Right cardiac atrium (tissue), 5 donors: ENCODE measurements around the gene LAMA1. TPM values are rescaled to one million over a fixed set of nuclear protein-coding genes. Genes with fewer than 3 reads are reported as not detected.

Source experiments
- ATAC-seq, 2 donors: fragments of 200-7000 bp; cut with Tn5 transposase; one replicate each; pipeline versions ENCODE4 v1.8.0 to v1.9.1; 2020; ENCODE audit warnings: moderate library complexity in 2 of 2, mild to moderate bottlenecking in 1 of 2
- DNase-seq, 3 donors: peaks; one replicate each; pipeline ENCODE4 v3.0.0-alpha.2; 2020
- H3K27ac ChIP-seq: one replicate; pipeline ENCODE4 v1.5.1; 2013; ENCODE audit warnings: mild to moderate bottlenecking, low read length, control low read depth, moderate library complexity
- H3K27me3 ChIP-seq: one replicate; pipeline ENCODE4 v1.6.1; 2013; ENCODE audit not compliant: control insufficient read depth, insufficient read depth
- H3K4me1 ChIP-seq: one replicate; pipeline ENCODE4 v1.6.1; 2013; ENCODE audit warnings: low read length; ENCODE audit not compliant: control insufficient read depth, insufficient read depth
- H3K4me3 ChIP-seq: one replicate; pipeline ENCODE4 v1.5.1; 2013; ENCODE audit warnings: low read length, control low read depth
- H3K9me3 ChIP-seq: one replicate; pipeline ENCODE4 v1.6.1; 2013; ENCODE audit warnings: low read length; ENCODE audit not compliant: control insufficient read depth
- WGBS: extraction: QIAGEN DNeasy Blood & Tissue Kit; methylation state at CpG from one replicate; pipeline ENCODE4 v1.1.7; 2013; 5-methylcytosine and 5-hydroxymethylcytosine counted together
- intact Hi-C, 4 donors: fragments of 100-400 bp; cut with DNase I; formaldehyde crosslinking; loops; one replicate each; pipeline versions ENCODE4 v1.11.0 to v1.14.0; 2022 to 2023
- polyA plus RNA-seq: library from polyadenylated mRNA; stranded (reverse); fragments of 200-250 nt; gene quantifications from one replicate; pipeline ENCODE4 v1.2.3, GENCODE V29; 2013
- total RNA-seq, 4 donors: library from RNA; stranded (reverse); fragmentation: NEBNext Ultra II Directional; extraction: Animal tissue kit (Norgen Biotek cat#: 25700); gene quantifications; one replicate each; pipeline ENCODE4 v1.2.1, GENCODE V29; 2021
- donor health status: healthy with polysubstance abuse.
- donor health status: DM: no; HTN: yes; CAD: no.
- donor health status: DM: no; HTN: no; CAD: no.
- donor health status: DM: no; HTN: yes; CAD: no; lungs with severe emphysema.
- donor health status: DM: yes; HTN: yes; CAD: no.

LAMA1 gene
- total and polyA plus RNA-seq, 5 donors = 0.02 to 0.81 (median 0.06) TPM; not detected in 2

DNA sequence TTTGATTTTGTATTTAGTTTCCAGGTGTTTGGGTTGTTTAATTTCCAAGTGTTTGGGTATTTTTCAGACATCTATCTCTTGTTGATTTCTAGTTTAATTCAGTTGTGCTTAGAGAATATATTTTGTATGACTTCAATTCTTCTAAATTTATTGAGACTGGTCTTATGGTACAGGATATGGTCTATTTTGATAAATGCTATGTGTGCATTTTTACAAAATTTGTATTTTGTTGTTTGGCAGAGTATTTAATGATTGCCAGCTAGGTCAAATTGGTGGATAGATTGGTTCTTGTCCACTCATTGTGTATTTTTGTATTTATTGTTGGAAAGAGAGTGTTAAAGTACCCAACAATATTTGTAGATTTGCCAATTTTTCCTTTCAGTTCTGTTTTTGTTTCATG lies 23.7 kb upstream of the LAMA1 start:
- H3K4me1 ChIP-seq = no peaks in the 10 kb centered on the region
- ATAC-seq = no peak
- no peaks in the 10 kb centered on the region for H3K9me3 ChIP-seq
- H3K27me3 ChIP-seq = no peaks in the 10 kb centered on the region
- intact Hi-C loops = no loop called here
- no peak overlapping the region for H3K4me3 ChIP-seq
- no peak overlapping the region for H3K27ac ChIP-seq
- DNase-seq = no peak

DNA sequence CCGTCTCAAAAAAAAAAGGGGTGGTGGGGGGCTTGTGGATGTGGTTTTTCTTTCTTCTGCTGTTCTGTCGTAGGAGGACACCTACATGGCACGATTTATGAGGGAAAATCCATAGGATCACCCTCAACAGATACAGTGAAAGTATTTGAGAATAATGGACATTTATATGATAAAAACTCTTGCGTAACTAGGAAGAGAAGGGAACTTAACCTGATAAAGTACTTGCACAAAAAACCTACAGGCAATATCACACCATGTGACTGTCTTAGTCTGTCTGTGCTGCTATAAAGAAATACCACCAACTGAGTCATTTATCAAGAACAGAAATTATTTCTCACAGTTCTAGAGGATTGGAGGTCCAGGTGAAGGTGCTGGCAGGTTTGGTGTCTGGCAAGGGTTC lies 21.8 kb upstream of the LAMA1 start:
- Histone ChIP-seq H3K9me3 (no peaks in the 10 kb centered on the region), H3K27ac (no peak overlapping the region), H3K4me3 (no peak overlapping the region), H3K27me3 (no peaks in the 10 kb centered on the region), H3K4me1 (no peaks in the 10 kb centered on the region)
- 86% methylated on average over 4 of the region's 4 CpGs for WGBS
- ATAC-seq = no peak
- no peak for DNase-seq
- intact Hi-C loops = no loop called here

DNA sequence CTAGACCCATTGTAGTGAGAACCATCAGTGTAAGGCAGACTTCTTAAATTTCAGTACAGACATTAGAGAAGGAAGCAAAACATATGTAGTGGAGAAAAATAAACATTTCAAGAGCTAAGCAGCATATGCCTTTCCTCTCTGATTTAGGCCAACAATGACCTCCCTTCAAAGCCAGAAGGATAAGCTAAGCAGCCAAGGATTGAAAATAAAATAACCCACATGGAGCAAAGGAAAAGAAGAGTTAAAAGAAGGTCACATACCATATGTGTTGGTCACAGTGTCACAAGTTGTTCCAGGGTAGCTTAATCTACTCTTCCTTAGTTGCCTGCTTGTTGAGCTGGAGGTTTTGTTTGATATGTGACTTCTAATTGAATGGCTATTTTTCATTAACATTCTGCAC lies 15.6 kb upstream of the LAMA1 start:
- Histone ChIP-seq H3K9me3 (no peaks in the 10 kb centered on the region), H3K27me3 (no peaks in the 10 kb centered on the region), H3K4me1 (no peaks in the 10 kb centered on the region), H3K4me3 (no peak overlapping the region), H3K27ac (no peak overlapping the region)
- no peak for DNase-seq
- intact Hi-C loops = no loop called here
- no peak for ATAC-seq

DNA sequence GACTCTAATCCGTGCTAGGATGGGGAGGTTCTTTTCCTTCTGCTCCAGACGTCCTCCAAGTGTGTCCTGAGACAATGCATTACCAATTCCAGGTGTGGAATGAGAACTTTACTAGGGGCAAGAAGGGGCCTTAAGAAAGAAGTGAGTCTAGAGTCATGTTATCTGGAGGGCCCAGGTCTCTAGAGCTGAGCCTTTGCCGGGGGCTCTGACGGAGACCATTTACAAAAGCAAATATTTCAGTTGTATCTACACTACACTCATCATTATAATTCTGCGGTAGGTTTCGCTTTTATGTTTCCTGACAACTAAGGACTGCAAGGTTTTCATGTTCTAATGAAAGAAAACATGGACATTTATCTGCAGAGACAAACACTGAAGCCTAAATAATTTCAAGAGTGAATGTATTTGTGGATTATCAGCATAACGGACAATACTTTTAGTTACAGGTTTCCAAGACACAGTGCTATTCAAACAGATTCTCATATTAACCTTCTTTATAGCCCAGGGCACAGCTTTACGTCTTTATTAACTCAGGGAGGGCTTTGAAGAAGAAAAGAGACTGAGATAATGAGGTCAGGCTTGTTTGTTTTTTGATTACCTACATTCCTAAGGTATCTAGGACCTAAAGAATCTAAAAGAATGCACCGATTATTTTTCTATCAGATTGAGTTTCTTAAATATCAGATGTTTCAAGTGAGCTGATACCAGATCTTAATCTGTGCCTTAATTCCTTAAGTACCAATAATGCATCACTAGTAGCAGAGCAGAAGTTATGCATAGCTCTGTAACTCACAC lies 15.0 kb upstream of the LAMA1 start:
- DNase-seq = no peak
- H3K27me3 ChIP-seq = no peaks in the 10 kb centered on the region
- no peak overlapping the region for H3K4me3 ChIP-seq
- intact Hi-C loops = no loop called here
- no peak overlapping the region for H3K27ac ChIP-seq
- H3K4me1 ChIP-seq = no peaks in the 10 kb centered on the region
- H3K9me3 ChIP-seq = no peaks in the 10 kb centered on the region
- no peak for ATAC-seq
- WGBS = 68% methylated on average over 9 of the region's 9 CpGs

DNA sequence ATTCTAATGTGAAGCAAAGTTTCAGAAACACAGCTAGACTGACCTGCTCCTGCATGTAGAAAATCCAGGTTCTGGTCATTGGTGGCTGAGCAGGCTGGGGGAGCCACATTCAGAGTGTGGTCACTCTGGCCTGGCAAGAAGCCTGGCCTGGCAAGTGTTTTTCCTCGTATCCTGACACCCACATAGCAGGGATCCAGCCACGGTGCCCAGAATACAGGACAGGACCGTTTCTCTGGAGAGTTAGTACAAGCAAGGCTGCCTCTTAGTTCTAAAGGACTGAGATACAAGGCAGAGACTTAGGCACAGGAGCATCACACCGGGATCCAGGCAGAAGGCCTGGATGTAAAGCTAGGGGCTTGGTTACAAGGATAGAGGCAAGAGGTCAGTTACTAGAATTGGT lies 4.8 kb upstream of the LAMA1 start:
- DNase-seq = no peak
- WGBS = 64% methylated on average over 4 of the region's 4 CpGs
- H3K4me3 ChIP-seq = no peak overlapping the region
- H3K27ac ChIP-seq = no peak overlapping the region
- no peaks in the 10 kb centered on the region for H3K4me1 ChIP-seq
- peaks cover 2% of the 10 kb centered on the region for H3K27me3 ChIP-seq
- H3K9me3 ChIP-seq = no peaks in the 10 kb centered on the region
- intact Hi-C loops = no loop called here
- no peak for ATAC-seq

DNA sequence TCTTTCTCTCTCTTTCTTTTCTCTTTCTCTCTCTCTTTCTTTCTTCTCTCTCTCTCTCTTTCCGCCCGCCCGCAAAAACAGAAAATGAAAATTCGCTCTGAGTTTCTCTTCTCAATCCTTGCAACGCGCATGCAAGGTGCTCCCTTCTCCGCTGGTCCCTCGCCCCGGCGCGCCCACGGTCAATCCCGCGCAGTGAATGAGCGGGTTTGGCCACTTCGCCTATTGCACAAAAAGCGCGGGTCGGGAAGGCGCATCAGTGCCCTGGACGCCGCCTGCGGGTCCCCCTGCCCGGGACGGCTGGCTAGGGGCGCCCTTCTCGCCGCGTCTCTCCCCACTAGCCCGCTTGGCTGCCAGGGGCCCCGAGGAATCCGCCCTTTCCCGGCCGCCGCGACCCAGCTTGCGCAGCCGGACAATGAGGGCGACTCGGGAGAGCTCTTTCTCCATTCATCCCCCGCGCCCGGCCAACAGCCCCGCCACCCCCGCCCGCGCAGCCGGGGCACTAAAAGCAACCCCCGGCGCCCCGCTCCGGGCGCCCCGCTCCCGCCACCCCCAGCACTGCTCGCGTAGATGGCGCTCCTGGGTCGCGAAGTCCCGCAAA lies 706 bp downstream of the LAMA1 start:
- intact Hi-C loops = no loop called here
- Histone ChIP-seq H3K9me3 (no peaks in the 10 kb centered on the region), H3K27ac (no peak overlapping the region), H3K27me3 (no peaks in the 10 kb centered on the region), H3K4me3 (peak overlapping the region; percentile 62), H3K4me1 (no peaks in the 10 kb centered on the region)
- ATAC-seq (peak; percentile 43), DNase-seq (peak in 1 of 3 donors; percentile 44)
- under 1% methylated on average over 61 of the region's 61 CpGs for WGBS

DNA sequence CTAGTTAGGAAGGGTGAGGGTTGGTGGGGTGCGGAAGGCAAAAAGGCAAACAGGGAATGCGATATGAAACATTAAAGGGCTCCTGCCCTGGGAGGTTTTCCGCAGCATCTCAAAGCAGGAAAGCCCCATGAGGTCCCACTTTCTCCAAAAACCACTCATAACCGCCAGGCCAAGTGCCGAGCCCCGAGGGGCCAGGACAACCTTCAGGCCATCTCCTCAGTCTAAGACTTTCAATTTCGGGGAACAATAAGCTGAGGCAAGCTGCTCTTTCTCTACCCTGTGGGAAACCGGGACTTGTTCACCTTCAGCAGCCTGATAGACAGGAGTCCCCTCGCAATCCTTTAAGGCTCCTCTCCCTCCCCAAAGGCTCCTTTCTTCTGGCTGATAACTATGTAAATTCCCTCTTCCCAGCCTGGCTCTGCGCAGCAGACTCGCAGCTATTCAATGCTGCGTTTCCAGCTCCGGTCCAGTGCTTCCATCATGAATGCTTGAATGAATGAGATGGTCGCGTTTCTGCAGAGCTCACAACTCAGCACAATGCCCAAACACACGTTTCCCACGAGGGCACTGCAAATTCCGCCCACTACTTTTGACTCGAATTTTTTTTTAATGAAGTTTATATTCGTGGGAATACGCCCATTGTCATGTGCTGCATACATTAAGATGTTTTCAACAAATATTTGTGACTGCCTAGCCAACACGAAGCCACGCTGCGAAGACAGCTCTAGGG lies 1.4 kb downstream of the LAMA1 start:
- intact Hi-C loops = no loop called here
- no peak overlapping the region for H3K27ac ChIP-seq
- 7% methylated on average over 24 of the region's 24 CpGs for WGBS
- peak overlapping the region; percentile 21 for H3K4me3 ChIP-seq
- H3K9me3 ChIP-seq = no peaks in the 10 kb centered on the region
- H3K4me1 ChIP-seq = no peaks in the 10 kb centered on the region
- no peaks in the 10 kb centered on the region for H3K27me3 ChIP-seq
- DNase-seq (no peak), ATAC-seq (no peak)

DNA sequence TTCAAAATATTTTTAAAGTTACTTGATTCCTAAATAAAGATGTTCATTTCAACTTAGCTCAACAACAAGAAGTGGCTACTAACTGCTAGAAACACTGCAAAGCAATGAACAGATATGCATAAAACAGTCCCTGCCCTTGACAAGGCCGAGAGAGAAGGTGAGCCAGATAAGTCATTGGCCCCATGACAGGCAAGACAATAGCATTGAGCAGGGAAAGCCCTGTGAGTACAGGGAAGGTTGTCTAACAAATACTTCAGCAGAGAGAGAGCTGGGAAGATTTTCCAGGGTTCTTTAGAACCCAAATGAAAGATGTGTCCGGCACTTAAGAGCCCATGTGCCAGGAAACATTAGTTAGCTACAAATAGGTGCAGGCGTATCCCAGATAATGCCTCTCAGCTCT lies 4.7 kb downstream of the LAMA1 start:
- Histone ChIP-seq H3K27ac (no peak overlapping the region), H3K9me3 (no peaks in the 10 kb centered on the region), H3K4me1 (no peaks in the 10 kb centered on the region), H3K4me3 (no peak overlapping the region), H3K27me3 (no peaks in the 10 kb centered on the region)
- DNase-seq (no peak), ATAC-seq (no peak)
- intact Hi-C loops = no loop called here
- WGBS = 83% methylated on average over 3 of the region's 3 CpGs

DNA sequence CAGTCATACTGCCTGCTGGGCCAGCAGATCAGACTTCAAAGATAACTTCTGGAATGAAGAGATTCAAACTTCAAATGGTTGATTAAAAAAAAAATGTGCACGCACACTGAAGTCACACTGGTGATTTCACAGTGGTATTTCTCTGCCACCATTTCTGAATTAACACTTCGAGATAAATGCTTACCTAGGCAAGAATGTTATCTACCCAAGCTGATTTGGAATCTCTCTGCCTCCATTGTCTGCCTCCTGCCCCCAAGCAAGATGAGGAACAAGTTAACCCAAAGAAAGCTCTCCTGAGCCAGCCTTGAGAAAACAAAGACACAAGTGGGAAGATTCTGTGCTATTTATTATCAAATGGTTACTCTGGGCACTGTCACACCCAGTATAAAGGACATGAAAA lies 6.5 kb downstream of the LAMA1 start:
- Histone ChIP-seq H3K9me3 (no peaks in the 10 kb centered on the region), H3K4me1 (no peaks in the 10 kb centered on the region), H3K27me3 (no peaks in the 10 kb centered on the region), H3K4me3 (no peak overlapping the region), H3K27ac (no peak overlapping the region)
- intact Hi-C loops = no loop called here
- WGBS = 59% methylated on average over 2 of the region's 2 CpGs
- no peak for DNase-seq
- ATAC-seq = no peak

DNA sequence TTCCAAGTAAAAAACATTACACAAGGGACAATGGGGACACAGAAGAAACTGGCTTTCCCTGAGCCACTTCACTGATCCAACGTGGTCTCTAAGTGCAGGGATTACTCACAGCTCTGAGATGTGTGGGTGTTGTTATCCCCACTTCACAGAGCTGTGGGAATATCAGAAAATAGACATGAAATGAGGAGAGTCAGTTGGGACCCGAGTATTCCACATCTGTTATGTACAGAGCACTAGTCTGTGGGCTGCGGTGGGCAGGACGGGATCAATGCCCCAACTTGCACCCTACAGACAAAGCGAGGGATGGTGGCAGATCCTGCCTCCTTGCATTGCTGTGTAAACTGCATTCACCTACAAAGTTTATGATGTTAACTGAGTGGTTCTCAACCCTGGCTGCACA lies 11.7 kb downstream of the LAMA1 start:
- H3K9me3 ChIP-seq = no peaks in the 10 kb centered on the region
- DNase-seq (no peak), ATAC-seq (no peak)
- H3K4me3 ChIP-seq = no peak overlapping the region
- intact Hi-C loops = no loop called here
- H3K27ac ChIP-seq = no peak overlapping the region
- WGBS = 73% methylated on average over 5 of the region's 5 CpGs
- no peaks in the 10 kb centered on the region for H3K4me1 ChIP-seq
- H3K27me3 ChIP-seq = no peaks in the 10 kb centered on the region

DNA sequence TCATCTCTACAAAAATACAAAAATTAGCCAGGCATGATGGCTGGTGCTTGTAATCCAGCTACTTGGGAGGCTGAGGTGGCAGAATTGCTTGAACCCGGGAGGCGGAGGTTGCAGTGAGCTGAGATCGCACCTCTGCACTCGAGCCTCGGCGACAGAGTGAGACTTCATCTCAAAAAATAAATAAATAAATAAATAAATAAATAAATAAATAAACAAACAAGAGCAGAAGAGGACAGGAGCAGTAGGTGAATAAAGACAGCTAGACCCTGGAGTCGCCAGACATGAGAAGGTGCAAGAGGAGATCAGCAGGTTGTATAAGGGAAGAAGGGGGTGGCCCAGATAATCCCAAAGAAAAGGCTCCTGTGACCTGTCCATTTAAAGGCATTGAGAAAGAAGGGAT lies 12.3 kb downstream of the LAMA1 start:
- Histone ChIP-seq H3K4me3 (no peak overlapping the region), H3K9me3 (no peaks in the 10 kb centered on the region), H3K27me3 (no peaks in the 10 kb centered on the region), H3K4me1 (no peaks in the 10 kb centered on the region), H3K27ac (no peak overlapping the region)
- DNase-seq (no peak), ATAC-seq (no peak)
- WGBS = 92% methylated on average over 7 of the region's 7 CpGs
- intact Hi-C loops = no loop called here
